GM19328 (cell line): ENCODE measurements around the gene ZNF865.

Experiments used
- ATAC-seq: cut with Tn5 transposase; IDR thresholded peaks from one replicate; pipeline ENCODE4 v1.9.1; 2021; ENCODE audit warnings: mild to moderate bottlenecking, moderate library complexity; ENCODE audit not compliant: unreplicated experiment

ZNF865 gene

DNA sequence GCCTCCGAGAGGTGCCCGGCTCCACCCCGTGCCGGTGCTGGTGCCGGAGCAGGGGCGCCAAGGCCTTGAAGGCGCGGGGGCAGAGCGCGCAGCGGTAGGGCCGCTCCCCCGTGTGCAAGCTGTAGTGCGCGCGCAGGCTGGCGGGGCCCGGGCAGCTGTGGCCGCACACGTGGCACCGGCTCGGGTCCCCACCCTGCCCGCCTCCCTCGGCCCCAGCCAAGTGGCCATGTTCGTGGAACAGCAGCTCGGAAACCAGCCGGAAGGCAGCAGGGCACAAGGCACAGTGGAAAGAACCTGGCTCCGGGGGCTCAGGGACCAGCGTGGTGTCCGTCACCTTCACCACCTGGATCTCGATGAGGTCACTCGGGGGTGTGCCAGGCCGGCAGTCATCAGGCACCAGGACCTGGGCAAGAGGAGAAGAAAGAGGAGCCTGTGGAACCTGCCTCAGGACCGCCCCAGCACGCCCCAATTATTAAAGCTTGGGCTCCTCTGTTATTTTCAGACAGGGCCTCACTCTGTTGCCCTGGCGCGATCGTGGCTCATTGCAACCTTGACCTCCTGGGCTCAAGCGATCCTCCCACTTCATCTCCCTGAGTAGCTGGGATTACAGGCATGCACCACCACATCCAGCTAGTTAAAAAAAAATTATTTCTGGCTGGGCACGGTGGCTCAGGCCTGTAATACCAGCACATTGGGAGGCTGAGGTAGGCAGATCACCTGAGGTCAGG lies 17.0 kb downstream of the ZNF865 start:
- no peak for ATAC-seq

GRCh38 chr19:55623130-55623529 lies 17.7 kb downstream of the ZNF865 start:
- no peak for ATAC-seq

DNA sequence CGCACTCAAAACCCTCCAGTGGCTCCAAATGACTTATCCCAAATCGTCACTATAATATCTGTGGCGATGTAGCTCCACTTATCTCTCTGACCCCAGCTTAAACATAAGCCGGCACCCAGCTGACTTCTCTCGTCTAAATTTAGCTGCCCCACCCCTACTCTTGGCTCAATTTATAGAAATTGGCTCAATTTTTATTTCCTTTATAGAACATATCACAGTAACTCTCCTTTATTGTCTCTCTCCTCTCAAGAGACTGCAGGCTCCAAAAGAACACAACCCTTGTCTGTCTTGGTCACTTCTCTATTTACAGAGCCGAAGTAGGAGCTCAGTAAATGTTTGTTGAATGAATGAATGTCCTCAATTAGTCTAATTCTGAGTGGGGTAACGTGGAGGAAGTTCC lies 18.1 kb downstream of the ZNF865 start:
- no peak for ATAC-seq

GRCh38 chr19:55624109-55625003 lies 18.9 kb downstream of the ZNF865 start, which contains the start of gene ZNF784:
Gene ZNF784 (minus strand): TSS chr19:55624566. CDS start chr19:55624561, 5 bp downstream.
- peak; percentile 51 for ATAC-seq

- ATAC-seq = no peak
Measured at GRCh38 chr19:55625004-55625326, 19.5 kb downstream of the ZNF865 start.

- ATAC-seq = no peak
Measured at GRCh38 chr19:55626350-55626749, 20.9 kb downstream of the ZNF865 start.

DNA sequence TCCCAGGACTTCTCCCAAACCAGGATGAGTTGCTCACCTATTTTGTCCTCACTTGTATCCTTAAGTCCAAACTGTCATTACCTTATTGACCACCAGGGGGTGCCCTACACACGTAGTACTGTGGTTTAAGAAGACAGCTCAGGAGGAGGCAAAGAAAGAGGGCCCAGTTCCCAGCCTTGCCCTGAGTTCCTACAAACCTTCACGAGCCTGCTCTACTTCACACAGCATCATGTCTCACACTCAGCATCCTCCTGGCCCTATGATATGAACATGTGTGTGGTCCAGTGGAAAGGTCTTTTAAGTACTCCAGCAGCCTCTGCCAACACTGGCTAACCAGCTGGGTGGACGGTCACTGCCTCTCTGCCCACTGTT lies 27.0 kb downstream of the ZNF865 start:
- ATAC-seq = peak; percentile 47

DNA sequence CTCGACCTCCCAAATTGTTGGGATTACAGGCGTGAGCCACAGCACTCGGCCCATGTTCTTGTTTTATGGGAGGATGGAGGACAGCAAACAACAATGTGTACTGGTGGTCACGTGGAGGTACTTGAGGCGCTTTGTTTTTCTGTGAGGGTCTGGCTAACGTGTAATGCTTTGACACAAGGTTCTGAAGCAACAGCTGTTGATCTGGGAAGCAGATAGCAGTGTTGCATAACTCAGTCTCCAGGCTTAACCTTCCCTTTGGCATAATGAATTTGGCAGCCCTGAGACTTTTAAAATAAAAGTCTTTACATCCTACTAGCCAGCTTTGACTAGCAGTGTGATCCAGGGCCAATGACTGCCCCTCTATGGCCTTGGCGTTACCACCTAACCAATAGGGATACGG lies 28.4 kb downstream of the ZNF865 start:
- ATAC-seq = no peak

DNA sequence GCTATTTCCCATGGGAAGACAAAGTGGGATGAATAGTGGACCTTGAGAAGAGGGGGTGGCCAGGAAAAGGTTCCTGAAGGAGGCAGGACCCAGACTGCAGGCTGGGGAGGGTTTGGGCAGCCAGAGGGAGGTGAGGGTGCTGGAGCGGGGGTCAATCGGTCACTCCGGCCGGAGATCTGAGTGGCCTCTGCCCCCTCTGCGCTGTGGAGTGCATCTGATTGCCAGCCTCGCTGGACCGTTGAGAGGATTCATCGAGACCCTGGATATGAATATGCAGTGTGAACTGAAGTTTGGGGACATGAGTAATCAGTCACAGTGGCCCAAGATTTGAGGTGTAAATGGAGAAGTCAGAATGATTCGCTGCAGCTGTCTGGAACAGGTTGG lies 29.9 kb downstream of the ZNF865 start:
- no peak for ATAC-seq

DNA sequence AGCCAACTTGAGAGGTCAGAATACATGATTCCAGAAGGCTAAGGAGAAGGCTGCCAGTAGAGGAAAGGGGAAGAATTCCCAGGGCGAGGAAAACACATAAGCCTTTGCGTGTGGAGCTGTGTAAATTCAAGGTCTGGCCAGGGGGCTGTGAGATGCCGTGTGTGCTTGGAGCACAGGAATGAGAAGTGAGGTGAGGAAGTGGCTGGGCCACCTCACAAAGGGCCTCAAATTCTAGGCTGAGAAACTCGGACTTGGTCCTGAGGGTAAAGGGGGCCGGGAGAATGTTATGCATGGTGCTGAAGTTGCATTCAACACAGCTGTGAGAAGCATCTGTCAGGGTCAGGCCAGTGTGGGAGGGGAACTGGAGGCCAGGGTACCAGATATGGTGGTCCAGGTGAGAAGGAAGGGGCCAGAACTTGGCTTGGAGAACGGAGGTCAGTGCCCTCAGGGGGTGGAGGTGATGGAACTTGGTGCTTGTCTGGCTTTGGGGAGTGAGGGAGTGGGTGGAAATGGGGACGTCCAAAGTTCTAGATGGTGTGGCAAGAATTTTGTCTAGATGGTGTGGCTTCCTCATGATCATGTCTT lies 30.5 kb downstream of the ZNF865 start:
- ATAC-seq = no peak

- no peak for ATAC-seq
Measured at GRCh38 chr19:55636723-55637122, 31.3 kb downstream of the ZNF865 start.

DNA sequence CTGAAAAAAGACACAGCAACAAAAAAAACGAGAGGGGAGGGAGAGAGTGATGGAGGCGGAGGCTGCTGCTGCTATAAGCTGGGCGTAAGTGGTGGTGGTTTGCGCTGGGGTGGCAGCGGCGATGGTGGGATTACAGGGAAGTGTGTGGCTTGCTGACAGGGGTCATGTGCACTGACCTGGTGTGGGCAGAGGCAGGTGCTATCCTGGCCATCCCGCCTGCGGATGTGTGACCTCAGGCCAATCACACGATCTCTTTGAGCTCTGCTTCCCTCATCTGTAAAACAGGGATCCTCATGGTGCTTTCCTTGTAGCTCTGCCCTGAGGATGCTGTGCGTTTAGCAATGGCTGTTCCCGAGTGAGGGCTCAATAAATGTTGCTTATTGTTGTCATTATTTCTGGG lies 32.1 kb downstream of the ZNF865 start:
- ATAC-seq = no peak

DNA sequence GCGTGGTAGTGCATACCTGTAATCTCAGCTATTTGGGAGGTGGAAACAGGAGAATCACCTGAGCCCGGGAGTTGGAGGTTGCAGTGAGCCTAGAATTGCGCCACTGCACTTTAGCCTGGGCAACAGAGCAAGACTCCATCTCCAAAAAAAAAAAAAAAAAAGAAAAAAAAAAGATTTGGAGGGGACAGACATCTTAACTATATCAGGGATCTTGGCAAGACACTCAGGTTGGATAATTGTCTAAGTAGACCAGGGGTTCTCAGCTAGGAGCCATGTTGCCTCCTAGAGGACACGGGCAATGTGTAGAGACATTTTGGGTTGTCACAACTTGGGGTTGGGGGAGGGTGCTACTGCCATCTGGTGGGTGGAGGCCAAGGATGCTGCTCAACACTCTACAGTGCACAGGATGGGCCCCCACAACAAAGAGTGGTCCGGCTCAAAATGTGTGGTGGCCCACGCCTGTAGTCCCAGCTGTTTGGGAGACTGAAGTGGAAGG lies 33.5 kb downstream of the ZNF865 start:
- ATAC-seq = no peak

DNA sequence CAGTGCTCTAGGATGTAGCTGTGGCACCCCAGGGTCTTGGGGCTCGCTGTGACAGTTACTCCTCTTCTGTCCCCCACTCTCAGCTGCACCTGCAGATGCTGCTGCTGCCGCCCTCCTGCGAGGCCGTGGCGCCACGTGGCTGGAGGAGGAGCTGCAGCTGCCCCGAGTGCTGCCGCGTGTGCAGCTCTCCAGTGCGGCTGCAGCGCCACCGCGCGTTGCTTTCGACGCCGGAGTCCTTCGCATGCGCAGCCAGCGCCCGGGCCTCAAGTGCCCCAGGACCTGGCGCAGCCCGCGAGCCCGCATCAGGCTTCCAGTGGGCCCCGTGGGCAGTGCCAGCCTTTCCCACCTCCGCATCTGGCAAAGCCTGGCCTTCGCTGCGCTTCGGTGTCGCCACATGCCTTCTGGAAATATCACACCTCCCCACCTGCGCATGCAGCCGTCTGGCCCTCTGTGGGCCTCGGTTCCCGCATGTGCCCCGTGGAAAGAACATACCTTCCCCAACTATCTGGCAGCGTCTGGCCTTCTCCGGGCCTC lies 34.7 kb downstream of the ZNF865 start:
- no peak for ATAC-seq

GRCh38 chr19:55640577-55641425 lies 35.4 kb downstream of the ZNF865 start, which contains the start of gene ZNF580:
Gene ZNF580 (plus strand): TSS chr19:55641002. CDS start chr19:55642509, 1,507 bp downstream.
- no peak for ATAC-seq

DNA sequence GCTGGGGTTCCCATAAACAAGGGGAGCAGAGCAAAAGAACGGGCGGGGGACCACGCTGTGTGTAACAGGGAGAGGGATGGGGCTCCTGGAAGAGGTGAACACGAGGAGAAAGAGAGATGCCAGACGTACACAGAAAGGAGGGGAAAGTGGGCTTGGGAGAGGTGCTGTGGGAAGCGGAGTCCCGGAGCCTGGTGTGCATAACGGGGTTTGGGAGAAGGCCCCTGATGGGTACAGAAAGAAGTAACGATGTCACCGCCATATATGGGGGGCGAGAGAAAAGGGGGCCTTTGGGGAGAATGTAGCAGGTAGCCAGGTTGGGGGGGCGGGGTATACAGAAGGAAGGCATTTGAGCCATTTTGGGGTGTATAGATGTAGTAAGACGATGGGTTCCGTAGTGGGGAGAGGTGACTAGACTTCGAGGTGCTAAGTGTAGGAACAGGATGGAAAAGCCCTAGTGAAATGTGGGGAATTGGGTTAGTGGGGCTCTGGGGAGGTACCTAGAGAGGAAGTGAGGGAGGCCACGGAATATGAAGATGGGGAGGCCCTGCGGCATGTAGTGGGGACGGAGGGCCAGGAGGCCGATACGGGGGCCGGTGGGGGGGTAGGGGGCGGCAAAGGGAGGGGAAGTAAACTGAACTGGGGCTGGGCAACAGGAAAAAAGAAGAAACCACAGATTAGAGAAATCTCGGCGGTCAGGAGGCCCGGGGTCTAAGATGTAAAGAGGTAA lies 36.1 kb downstream of the ZNF865 start:
- ATAC-seq = no peak

DNA sequence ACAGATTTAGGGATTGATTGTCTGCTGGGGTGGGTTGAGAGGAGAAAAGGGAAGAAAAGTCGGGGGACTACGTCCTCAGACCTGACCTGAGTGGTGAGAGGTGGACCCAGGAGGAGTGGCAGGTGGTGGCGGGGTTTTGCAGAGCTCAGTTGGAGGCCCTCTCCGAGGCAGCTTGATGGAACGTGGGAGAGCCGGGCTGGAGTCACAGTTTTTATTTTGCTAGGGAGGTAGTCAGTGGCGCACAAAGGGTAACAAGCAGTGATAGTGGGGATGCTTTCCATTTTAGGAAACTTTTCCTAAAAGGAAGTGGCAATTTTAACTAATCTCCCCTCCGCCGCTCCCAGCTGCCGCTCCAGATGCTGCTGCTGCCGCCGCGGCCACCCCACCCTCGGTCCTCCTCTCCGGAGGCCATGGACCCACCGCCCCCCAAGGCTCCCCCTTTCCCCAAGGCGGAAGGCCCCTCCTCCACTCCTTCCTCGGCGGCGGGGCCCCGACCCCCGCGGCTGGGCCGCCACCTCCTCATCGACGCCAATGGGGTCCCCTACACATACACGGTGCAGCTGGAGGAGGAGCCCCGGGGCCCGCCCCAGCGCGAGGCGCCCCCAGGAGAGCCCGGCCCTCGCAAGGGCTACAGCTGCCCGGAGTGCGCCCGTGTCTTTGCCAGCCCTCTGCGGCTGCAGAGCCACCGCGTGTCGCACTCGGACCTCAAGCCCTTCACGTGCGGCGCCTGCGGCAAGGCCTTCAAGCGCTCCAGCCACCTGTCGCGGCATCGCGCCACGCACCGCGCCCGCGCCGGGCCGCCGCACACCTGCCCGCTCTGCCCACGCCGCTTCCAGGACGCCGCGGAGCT lies 36.9 kb downstream of the ZNF865 start:
- ATAC-seq = no peak

DNA sequence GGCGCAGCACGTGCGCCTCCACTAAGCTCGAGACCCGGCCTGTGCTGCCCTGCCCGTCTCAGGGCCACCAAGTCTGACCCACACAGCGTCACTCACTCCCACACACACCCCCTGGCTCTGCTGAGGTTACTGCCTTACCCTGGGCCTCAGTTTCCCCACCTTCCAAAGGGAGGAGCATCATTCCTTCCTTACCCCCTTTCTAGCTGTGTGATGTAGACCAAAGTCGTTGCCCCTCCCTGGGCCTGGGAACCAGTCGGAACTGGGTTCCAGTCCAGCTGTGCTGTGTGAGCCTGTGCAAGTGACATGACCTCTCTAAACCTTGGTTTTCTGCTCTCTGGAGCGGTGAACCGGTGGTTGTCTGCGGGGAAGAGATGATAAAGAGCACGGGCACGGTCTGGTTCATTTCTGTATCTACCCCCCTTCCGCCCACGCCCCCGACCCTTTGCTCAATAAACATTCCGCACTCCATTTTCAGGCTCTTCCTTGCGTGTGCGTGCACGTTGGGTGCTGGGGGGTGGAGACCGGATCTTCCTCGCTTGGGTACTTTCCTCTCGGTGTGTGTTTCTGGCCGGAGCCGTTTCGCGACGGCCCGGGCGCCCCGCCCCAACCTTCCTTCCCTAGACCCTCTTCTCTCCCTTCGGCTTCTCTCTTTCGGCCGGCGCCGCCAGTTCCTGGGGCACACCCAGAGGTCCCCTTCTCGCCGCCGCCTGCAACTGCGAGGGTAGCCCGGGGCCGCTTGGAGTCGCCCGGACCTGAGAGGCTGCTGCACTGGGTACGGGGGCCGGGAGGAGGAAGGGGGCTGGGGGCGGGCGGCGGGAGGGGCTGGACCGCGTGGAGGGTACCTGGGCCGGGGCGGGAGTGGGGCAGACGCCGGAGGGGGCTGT lies 37.8 kb downstream of the ZNF865 start, which contains the start of gene ZNF581:
ZNF581 (plus strand) TSS at position 647 of the 884 bp plus-strand sequence. CDS start 923 bp downstream, outside the sequence.
- ATAC-seq = no peak
